DOHH2 (cell line): ENCODE measurements around the gene ZC3H12C.

Source experiments
- H3F3A ChIP-seq: fragments of 200-600 bp; sonication (generic), shearing (Covaris generic); 2 replicates; pipeline ENCODE4 v1.6.0; 2016; ENCODE audit warnings: antibody characterized with exemption, mild to moderate bottlenecking; ENCODE audit not compliant: control insufficient read depth, insufficient read depth
- H3K27ac ChIP-seq: fragments of 200-600 bp; sonication (generic); 2 replicates; pipeline ENCODE4 v1.5.1; 2014; ENCODE audit warnings: low read depth, mild to moderate bottlenecking, low read length, moderate library complexity
- H3K27me3 ChIP-seq: fragments of 200-600 bp; sonication (generic); 2 replicates; pipeline ENCODE4 v1.6.1; 2014; ENCODE audit warnings: mild to moderate bottlenecking, low read length, mixed read lengths; ENCODE audit not compliant: control insufficient read depth
- H3K36me3 ChIP-seq: fragments of 200-600 bp; sonication (generic); 2 replicates; pipeline ENCODE4 v1.6.1; 2014; ENCODE audit warnings: mild to moderate bottlenecking, low read length, moderate library complexity, mixed read lengths; ENCODE audit not compliant: control insufficient read depth
- H3K4me1 ChIP-seq: fragments of 200-600 bp; sonication (generic); 2 replicates; pipeline ENCODE4 v1.6.1; 2014; ENCODE audit warnings: mild to moderate bottlenecking, low read length, mixed read lengths; ENCODE audit not compliant: control insufficient read depth
- H3K4me2 ChIP-seq: fragments of 200-600 bp; sonication (generic); 2 replicates; pipeline ENCODE4 v1.6.0; 2014; ENCODE audit warnings: mild to moderate bottlenecking, low read length, moderate library complexity
- H3K4me3 ChIP-seq: fragments of 200-600 bp; sonication (generic); 2 replicates; pipeline ENCODE4 v1.5.1; 2014; ENCODE audit warnings: mild to moderate bottlenecking, low read length, mixed read lengths
- H3K79me2 ChIP-seq: fragments of 200-600 bp; sonication (generic); 2 replicates; pipeline ENCODE4 v1.6.1; 2014; ENCODE audit warnings: mild to moderate bottlenecking, low read length, mixed read lengths; ENCODE audit not compliant: control insufficient read depth
- H3K9me2 ChIP-seq: fragments of 200-600 bp; sonication (generic); replicated peaks from 2 replicates; pipeline ENCODE4 v1.6.1; 2014; ENCODE audit warnings: mild to moderate bottlenecking, low read length, mixed read lengths; ENCODE audit not compliant: control insufficient read depth
- H3K9me3 ChIP-seq: fragments of 200-600 bp; sonication (generic); 2 replicates; pipeline ENCODE4 v1.6.1; 2014; ENCODE audit warnings: antibody characterized with exemption, low read length, mixed read lengths; ENCODE audit not compliant: control insufficient read depth, insufficient read depth
- H4K20me1 ChIP-seq: fragments of 200-600 bp; sonication (generic); 2 replicates; pipeline ENCODE4 v1.6.0; 2014; ENCODE audit warnings: low read depth, mild to moderate bottlenecking, antibody characterized with exemption, low read length, moderate library complexity; ENCODE audit not compliant: control insufficient read depth, insufficient read depth
- EZH2phosphoT487 ChIP-seq: fragments of 200-600 bp; sonication (generic); IDR thresholded peaks from 2 replicates; pipeline ENCODE4 v1.6.1; 2017; ENCODE audit warnings: borderline replicate concordance, mild to moderate bottlenecking, antibody characterized with exemption, low read length, moderate library complexity, mixed read lengths
- TF ChIP-seq, protein P1 (sequence below): fragments of 200-600 bp; sonication (generic); IDR thresholded peaks from one replicate; pipeline ENCODE4 v1.5.1; 2014; ENCODE audit warnings: antibody characterized with exemption, mild to moderate bottlenecking, low read depth, low read length; ENCODE audit not compliant: poor library complexity, severe bottlenecking

The ZC3H12C gene

DNA sequence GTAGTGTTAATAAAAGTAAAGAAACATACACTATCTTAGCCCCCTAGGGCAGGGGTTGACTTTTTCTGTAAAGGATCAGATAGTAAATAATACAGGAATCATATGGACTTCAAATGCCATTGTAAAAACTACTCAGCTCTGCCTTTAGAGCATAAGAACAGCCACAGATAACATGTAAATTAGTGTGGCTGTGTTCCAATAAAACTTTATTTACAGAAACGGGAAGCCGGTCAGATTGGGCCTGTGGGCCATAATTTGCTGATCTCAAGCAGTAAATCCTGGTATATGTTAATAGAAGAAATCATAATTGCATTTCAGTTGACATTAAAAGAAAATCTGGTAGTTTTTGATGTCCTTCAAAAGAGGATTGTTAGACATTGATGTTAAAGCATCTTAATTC, 76.5 kb downstream of the ZC3H12C start:
- Histone ChIP-seq H3F3A (no peaks in the 10 kb centered on the region), H3K4me2 (no peak overlapping the region), H3K4me3 (no peak overlapping the region), H3K79me2 (no peaks in the 10 kb centered on the region), H3K9me3 (no peaks in the 10 kb centered on the region), H3K4me1 (no peaks in the 10 kb centered on the region), H3K27ac (no peak overlapping the region), H3K36me3 (no peaks in the 10 kb centered on the region), H3K9me2 (no peaks in the 10 kb centered on the region), H3K27me3 (no peaks in the 10 kb centered on the region), H4K20me1 (no peaks in the 10 kb centered on the region)
- TF ChIP-seq, protein P1, sequence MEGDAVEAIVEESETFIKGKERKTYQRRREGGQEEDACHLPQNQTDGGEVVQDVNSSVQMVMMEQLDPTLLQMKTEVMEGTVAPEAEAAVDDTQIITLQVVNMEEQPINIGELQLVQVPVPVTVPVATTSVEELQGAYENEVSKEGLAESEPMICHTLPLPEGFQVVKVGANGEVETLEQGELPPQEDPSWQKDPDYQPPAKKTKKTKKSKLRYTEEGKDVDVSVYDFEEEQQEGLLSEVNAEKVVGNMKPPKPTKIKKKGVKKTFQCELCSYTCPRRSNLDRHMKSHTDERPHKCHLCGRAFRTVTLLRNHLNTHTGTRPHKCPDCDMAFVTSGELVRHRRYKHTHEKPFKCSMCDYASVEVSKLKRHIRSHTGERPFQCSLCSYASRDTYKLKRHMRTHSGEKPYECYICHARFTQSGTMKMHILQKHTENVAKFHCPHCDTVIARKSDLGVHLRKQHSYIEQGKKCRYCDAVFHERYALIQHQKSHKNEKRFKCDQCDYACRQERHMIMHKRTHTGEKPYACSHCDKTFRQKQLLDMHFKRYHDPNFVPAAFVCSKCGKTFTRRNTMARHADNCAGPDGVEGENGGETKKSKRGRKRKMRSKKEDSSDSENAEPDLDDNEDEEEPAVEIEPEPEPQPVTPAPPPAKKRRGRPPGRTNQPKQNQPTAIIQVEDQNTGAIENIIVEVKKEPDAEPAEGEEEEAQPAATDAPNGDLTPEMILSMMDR: no peak
- TF ChIP-seq EZH2phosphoT487: no peak

DNA sequence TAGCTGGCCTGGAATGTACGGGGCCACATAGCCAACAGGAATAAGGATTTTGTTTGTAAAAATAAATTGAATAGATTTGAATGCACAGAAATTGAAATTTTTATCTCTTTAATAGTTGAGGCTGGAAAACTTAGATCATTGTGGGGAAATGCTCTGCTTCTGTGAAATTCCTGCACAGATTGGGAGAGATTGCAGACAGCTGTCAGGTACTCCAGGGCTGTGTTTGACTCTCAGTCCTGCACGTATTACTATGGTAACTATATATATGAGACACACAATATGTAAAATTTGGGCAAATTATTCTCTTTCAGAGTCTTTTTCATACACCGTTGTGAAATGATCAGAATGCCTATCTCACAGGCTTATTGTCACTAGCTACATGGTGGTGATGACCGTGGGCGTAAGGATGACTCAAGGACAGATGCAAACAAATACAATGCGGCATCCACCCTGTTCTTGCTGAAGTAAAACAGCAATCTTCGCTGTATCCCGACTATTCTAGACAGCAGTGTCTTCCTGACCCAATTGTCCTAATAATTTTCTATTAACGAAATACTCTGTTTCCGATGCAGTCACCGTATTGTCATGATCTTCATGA, 79.4 kb downstream of the ZC3H12C start:
- no peaks in the 10 kb centered on the region for H3F3A ChIP-seq
- H3K4me2 ChIP-seq: no peak overlapping the region
- H3K4me3 ChIP-seq: no peak overlapping the region
- no peak overlapping the region for H3K27ac ChIP-seq
- no peaks in the 10 kb centered on the region for H3K79me2 ChIP-seq
- no peaks in the 10 kb centered on the region for H3K9me2 ChIP-seq
- H3K4me1 ChIP-seq: no peaks in the 10 kb centered on the region
- no peaks in the 10 kb centered on the region for H3K9me3 ChIP-seq
- TF ChIP-seq EZH2phosphoT487: no peak
- TF ChIP-seq, protein P1: no peak
- H3K36me3 ChIP-seq: no peaks in the 10 kb centered on the region
- H3K27me3 ChIP-seq: no peaks in the 10 kb centered on the region
- H4K20me1 ChIP-seq: no peaks in the 10 kb centered on the region

DNA sequence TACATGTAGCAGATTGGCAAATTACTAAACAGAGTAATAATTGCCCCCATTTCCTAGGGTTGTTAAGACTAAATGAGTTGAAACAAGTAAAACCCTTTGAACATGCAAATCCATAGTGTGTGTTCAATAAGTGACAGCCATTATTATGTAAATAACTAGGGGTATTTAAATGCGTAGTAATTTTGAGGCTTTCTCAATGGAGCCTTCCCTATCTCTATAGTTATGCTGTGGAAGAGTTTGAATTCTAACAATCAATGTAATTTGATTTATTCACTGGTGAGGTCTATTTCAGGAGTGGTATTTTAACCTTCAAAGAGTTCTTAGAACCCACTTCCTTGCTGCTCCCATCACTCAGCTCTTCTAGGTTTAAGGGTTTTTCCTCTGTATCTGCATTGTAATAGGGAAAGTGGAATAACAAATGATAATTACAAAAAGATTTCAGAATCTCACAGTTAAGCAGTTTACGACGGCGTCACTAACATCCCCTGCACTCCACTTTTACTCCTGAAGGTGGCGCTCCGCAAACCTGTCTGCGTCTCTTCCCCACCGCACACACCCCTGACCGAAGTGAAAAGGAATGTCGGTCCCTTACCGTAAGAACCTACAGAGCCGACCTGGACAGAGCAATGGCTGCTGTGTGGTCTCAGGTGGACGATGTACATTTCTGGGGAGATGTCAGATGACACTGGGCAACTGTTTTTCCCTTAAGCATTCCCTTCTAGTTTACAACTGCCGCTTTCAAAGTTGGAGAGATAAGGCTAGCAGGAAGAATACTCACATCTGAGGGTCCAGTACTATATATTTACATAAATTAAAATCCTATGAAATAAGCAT, 80.8 kb downstream of the ZC3H12C start:
- H3F3A ChIP-seq: no peaks in the 10 kb centered on the region
- H4K20me1 ChIP-seq: no peaks in the 10 kb centered on the region
- H3K9me2 ChIP-seq: no peaks in the 10 kb centered on the region
- no peaks in the 10 kb centered on the region for H3K27me3 ChIP-seq
- no peak overlapping the region for H3K4me2 ChIP-seq
- TF ChIP-seq EZH2phosphoT487: no peak
- TF ChIP-seq, protein P1: peak; percentile 76
- no peaks in the 10 kb centered on the region for H3K36me3 ChIP-seq
- H3K79me2 ChIP-seq: no peaks in the 10 kb centered on the region
- no peak overlapping the region for H3K4me3 ChIP-seq
- no peaks in the 10 kb centered on the region for H3K4me1 ChIP-seq
- no peak overlapping the region for H3K27ac ChIP-seq
- no peaks in the 10 kb centered on the region for H3K9me3 ChIP-seq
